H1 (cell line): ENCODE data around the gene KCNV2. TPM values are rescaled to one million over a fixed set of nuclear protein-coding genes. Genes with fewer than 3 reads are reported as not detected.

Experiments
- HDAC6 ChIP-seq: IDR thresholded peaks from one replicate; pipeline ENCODE4 v1.7.1; 2012; ENCODE audit warnings: low read depth, mild to moderate bottlenecking, inconsistent platforms, low read length, moderate library complexity
- MAFK ChIP-seq: IDR thresholded peaks from 2 replicates; pipeline ENCODE4 v1.6.1; 2012; ENCODE audit warnings: low read depth, mild to moderate bottlenecking, improper control_type of control experiment, low read length
- MAX ChIP-seq: IDR thresholded peaks from 2 replicates; pipeline ENCODE4 v1.6.1; 2012; ENCODE audit warnings: inconsistent platforms
- NRF1 ChIP-seq: IDR thresholded peaks from 2 replicates; pipeline ENCODE4 v1.6.1; 2011; ENCODE audit warnings: mild to moderate bottlenecking, low read depth, low read length, improper control_type of control experiment
- POLR2A ChIP-seq, 2 experiments: IDR thresholded peaks; 1 replicate in 1 of 2; 2 replicates in 1 of 2; pipeline ENCODE4 v1.6.1; 2011; ENCODE audit warnings: low read depth in 2 of 2, low read length in 2 of 2, mild to moderate bottlenecking in 2 of 2; ENCODE audit errors: control extremely low read depth in 1 of 2
- POU5F1 ChIP-seq: IDR thresholded peaks from 2 replicates; pipeline ENCODE4 v1.6.1; 2011; ENCODE audit warnings: low read depth, mild to moderate bottlenecking, low read length, moderate library complexity
- SIX5 ChIP-seq: IDR thresholded peaks from 2 replicates; pipeline ENCODE4 v1.6.1; 2011; ENCODE audit warnings: mild to moderate bottlenecking, low read depth, low read length
- SP4 ChIP-seq: IDR thresholded peaks from 2 replicates; pipeline ENCODE4 v1.6.1; 2012; ENCODE audit warnings: low read length, inconsistent platforms
- TEAD4 ChIP-seq: IDR thresholded peaks from 2 replicates; pipeline ENCODE4 v1.6.1; 2012; ENCODE audit warnings: low read depth, low read length, inconsistent platforms, mixed read lengths
- ZNF274 ChIP-seq: IDR thresholded peaks from 2 replicates; pipeline ENCODE4 v1.7.0; 2012; ENCODE audit warnings: low read length, borderline replicate concordance; ENCODE audit errors: extremely low read depth
- polyA plus RNA-seq, 7 experiments: library from polyadenylated mRNA; depleted of rRNA in 3 of 7; stranded (reverse) in 5 of 7; unstranded in 2 of 7; fragments of >200 nt in 5 of 7; fragments of 200-250 nt in 2 of 7; gene quantifications; 1 replicate in 5 of 7; 2 replicates in 1 of 7; 4 replicates in 1 of 7; pipeline versions ENCODE4 v1.2.1 to v1.2.3, GENCODE V29; 2011 to 2013; ENCODE audit warnings: missing spikeins in 2 of 7, mixed read lengths in 2 of 7
- total RNA-seq: library from RNA; stranded (reverse); fragmentation: NEBNext Ultra II Directional; extraction: Animal tissue kit (Norgen Biotek cat#: 25700); gene quantifications from 2 replicates; pipeline ENCODE4 v1.2.1, GENCODE V29; 2021

The KCNV2 gene
- total and polyA plus RNA-seq, 2 of the 8 experiments (the other 6 are each of a cell fraction or from before 2014, with no cell fraction given) = not detected

- TF ChIP-seq TEAD4 = no peak
- no peak for TF ChIP-seq MAX
- TF ChIP-seq SP4 = no peak
- no peak for TF ChIP-seq POU5F1
- TF ChIP-seq HDAC6 = no peak
- TF ChIP-seq NRF1 = no peak
- no peak for TF ChIP-seq SIX5
- no peak for TF ChIP-seq POLR2A (IDR thresholded peaks at IDR 0.05; ENCODE audit: control extremely low read depth in 1 of 2, low read depth in 2 of 2, low read length in 2 of 2)
- no peak for TF ChIP-seq MAFK
- no peak for TF ChIP-seq ZNF274
Measured at GRCh38 chr9:2726650-2727340, 9.5 kb downstream of the KCNV2 start (continued).
